NCI-H2107 treated with DMSO at 0.1 percent for 48 hours (cell line): Measurements from ENCODE around the gene LCN10.
"Not testable (repeated sequence)": the region's sequence is repeated elsewhere in the genome, so short reads cannot be mapped to it uniquely, and the experiment has no call there.

Experiments
- DNase-seq: peaks from one replicate; lab custom pipeline; 2025; ENCODE audit not compliant: unreplicated experiment; lab: John Stamatoyannopoulos, UW

Gene LCN10

DNA sequence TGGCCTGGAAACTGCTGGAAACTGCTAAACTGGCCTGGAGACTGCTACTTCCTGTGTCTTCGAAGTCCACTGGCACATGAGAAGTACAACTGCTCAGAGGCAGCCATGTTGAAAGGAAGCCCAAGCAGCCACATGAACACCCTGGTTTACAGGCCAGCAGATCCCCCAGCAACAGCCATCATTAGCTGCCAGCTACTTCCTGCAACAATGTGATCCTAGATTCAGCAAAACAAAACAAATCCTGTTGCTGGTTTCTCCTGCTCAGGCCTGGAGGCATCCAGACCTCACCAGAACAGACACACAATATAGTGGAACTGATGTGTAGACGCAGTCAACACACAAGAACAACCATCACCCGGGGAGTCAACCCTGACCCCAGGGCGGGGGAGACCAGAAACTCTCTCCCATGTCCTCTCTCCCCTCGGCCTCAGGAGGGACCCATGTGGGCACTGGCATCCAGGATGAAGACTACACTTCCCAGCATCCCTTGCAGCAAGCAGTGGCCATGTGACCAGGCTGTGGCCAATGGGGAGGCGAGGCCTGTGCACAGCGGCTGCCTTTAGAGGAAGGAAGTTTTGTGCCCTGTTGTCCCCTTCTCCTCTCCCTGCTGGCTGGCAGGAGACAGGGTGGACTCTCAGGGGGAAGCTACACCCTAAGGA, 30.8 kb upstream of the LCN10 start:
- no peak for DNase-seq

DNA sequence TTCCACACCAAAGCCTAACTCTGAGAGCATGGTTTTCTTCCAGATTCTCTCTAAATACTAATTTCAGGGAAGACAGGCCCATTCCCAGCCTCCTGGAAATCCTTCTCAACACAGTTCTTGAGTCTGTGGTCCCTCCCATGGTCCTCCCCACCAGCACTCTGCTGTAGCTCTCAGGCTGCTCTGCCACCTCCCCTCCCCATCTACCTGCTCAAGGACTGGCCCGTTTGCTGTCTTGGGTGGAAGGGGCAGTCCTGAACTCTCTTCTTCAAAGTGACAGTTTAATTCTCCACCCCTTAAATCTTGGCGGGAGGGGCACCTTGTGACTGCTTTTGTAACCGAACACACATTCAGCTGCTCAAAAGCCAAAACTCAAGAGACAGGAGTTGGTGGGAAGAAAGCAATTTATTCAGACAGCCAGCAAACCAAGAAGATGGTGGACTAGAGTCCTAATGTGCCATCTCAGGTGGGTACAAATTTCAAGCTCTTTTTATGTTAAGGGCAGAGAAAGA, 29.2 kb upstream of the LCN10 start:
- no peak for DNase-seq

- DNase-seq: peak; percentile 46
Measured at GRCh38 chr9:136769710-136770191, 27.0 kb upstream of the LCN10 start.

GRCh38 chr9:136766410-136767120, 23.8 kb upstream of the LCN10 start:
- not testable (repeated sequence) for DNase-seq

DNA sequence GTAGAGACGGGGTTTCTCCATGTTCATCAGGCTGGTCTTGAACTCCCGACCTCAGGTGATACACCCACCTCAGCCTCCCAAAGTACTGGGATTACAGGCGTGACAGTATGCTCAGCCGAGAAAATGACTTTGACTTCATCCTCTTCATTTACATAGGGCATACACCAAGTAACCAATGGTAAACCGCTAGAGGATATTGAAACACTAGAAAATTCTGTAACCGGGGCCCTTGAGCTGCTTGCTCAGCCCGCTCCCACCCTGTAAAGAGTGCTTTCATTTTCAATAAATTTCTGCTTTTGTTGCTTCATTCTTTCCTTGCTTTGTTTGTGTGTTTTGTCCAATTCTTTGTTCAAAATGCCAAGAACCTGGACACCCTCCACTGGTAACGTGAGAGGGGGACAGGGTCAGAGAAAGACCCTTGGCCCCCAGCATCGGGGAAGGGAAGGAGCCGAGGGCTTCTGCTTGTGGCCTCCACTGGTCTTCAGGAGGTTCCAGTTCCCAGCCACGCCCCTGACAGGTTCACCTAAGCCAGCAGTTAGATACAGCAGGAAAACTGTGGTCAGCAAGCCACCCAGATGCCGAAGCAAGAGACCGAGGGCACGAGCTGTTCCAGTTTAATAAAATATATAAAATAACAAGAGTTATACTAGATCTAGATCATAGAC, 23.1 kb upstream of the LCN10 start:
- DNase-seq: not testable (repeated sequence)

- no peak for DNase-seq
Measured at GRCh38 chr9:136765041-136765440, 22.3 kb upstream of the LCN10 start.

- DNase-seq: peak; percentile 51
Measured at GRCh38 chr9:136764301-136764891, 21.7 kb upstream of the LCN10 start, which contains the start of gene LCN15. LCN15 (minus strand) TSS chr9:136764518; CDS start chr9:136764488, 30 bp downstream.

GRCh38 chr9:136763649-136764035, 20.9 kb upstream of the LCN10 start:
- DNase-seq: no peak

GRCh38 chr9:136762915-136763648, 20.3 kb upstream of the LCN10 start:
- no peak for DNase-seq

DNA sequence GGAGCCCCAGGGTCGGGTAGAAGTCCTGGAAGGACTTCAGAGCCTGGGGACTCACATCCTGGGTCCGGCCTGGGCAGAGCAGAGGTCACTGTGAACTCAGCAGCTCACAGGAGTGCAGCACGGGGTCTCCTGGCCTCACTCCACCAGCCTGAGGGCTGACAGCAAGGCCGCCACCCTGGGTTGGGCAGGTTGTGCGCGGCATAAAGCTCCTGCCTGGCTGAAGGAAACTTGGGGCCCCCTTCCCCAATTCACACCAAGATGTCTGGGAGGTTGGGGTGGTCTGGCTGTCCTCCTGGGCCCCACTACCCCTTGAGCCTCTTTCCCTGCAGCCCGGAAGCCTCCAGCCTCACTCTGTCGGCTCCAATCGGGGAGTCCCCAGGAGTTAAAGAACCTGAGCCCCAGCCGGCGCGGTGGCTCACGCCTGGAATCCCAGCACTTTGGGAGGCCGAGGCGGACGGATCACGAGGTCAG, 19.5 kb upstream of the LCN10 start:
- no peak for DNase-seq

- no peak for DNase-seq
Measured at GRCh38 chr9:136761545-136761981, 18.8 kb upstream of the LCN10 start.

DNA sequence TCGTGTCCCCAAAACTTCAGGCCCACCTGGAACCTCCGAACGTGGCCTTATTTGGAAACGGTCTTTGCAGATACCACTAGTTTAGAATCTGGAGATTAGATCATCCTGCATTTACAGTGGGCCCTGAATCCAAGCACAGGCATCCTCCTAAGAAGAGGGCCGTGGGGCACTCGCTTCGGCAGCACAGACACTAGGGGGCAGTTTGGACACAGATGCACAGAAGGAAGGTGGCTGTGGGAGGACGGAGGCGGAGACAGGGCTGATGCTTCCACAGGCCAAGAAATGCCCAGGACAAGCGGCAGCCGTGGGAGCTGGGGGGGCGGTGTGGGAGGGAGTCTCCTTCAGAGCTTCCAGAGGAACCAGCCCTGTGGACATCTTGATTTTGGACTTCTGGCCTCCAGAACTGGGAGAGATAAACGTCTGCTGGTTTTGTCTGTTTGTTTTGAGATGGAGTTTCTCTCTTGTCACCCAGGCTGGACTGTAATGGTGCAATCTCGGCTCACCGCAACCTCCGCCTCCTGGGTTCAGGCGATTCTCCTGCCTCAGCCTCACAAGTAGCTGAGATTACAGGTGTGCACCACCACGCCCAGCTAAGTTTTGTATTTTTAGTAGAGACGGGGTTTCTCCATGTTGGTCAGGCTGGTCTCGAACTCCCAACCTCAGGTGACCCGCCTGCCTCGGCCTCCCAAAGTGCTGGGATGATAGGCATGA, 18.2 kb upstream of the LCN10 start:
- not testable (repeated sequence) for DNase-seq

- no peak for DNase-seq
Measured at GRCh38 chr9:136760424-136760823, 17.7 kb upstream of the LCN10 start.

DNA sequence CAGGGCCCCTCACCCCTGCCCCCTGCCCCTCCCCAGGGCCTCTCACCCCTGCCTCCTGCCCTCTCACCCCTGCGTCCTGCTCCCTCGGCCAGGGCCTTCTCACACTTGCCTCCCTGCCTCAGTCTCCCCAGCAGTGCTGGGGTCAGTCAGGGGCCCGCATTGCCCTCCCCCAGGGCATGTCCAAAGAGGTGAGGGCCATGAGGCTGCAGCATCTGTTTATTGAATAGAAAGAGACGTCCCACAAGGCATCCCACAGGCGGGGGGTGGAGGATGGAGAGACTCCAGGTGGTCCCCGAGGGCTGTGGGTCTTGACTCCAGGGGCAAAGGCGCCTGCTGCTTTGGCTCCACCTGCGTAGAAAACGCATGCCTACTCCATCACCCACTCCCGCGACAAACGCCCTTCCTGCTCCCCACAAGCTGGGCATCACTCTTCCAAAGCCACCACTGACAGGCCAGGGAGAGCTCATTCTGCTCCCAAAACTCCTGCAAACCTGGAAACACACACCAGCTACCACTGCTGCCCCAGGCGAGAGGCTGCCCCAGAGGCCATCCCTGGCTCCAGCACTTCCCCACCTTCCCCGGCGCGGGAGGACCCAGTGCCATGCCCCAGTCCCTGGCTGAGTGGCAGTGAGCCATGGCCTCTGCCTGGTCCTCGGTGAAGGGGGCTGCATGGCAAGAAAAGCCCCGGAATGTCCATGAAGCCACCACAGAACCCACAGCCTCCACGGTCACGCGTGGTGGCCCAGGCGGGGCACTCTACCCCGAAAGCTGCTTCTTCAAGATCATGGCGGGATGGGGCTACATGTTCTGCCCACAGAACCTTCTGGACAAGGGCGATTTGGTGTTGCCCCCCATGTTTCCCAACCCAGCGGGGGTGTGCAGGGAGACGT, 16.9 kb upstream of the LCN10 start:
- DNase-seq: no peak

DNA sequence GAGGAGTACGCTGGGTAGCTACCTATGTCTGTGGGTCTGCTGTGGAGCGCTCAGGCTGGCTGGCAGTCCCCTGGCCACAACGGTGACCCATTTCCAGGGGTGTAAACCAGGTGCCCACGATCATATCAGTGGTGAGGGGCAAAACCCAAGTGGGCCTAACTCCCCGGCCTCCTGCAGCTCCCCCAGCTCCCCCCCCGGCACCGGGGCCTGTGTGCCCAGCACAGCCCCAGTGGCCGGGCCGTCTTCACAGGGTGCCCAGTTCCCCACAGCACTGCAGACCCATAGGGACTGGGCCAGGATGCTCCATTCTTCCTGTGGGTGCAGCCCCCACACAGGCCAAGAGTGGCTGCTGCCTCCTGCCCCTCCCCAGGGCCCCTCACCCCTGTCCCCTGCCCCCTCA, 16.3 kb upstream of the LCN10 start:
- no peak for DNase-seq

DNA sequence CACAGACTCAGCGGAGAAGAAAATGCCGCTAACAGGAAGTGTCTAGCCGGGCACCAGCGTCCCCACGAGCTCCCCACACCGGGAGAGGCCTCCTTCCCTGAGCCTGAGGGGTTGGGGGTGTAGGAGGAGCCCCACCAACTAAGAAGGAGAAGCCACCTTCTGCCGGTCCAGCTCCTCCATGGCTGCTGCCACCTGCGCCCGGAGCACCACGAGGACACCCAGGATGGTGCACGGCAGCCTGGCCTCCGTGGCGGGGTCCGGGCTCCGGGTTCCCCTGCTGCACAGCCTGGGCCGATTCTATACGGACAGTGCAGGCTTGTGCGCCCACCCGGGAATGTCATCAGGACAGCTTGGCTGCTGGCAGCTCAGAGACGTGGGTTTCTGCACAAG, 15.0 kb upstream of the LCN10 start:
- DNase-seq: no peak

DNA sequence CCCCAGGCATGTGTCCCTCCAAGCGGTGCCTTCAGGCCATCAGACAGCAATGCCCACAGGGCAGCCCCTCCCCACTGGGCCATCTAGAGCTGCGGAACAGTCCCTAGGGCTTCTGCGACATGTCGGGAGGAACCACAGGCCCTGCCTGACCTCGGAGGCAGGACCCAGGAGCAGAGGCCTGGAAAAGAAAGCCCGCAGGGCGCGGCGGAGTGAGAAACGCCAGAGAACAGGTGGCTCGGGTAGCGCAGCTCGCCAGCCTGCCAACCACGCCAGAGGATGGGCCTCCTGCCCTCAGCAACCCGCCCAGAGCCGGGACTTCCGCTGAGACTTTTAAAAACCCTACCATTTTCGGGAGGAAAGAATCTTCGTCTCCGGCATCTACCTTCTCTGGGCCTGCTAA, 14.6 kb upstream of the LCN10 start:
- DNase-seq: no peak

- no peak for DNase-seq
Measured at GRCh38 chr9:136756836-136757235, 14.1 kb upstream of the LCN10 start.

- no peak for DNase-seq
Measured at GRCh38 chr9:136756134-136756438, 13.3 kb upstream of the LCN10 start.
